GM12878 (cell line): Measurements from ENCODE around the gene ZNF618. TPM values are rescaled to one million over a fixed set of nuclear protein-coding genes. Genes with fewer than 3 reads are reported as not detected.

Source experiments
- ATAC-seq: fragments of 200-7000 bp; cut with Tn5 transposase; 3 replicates; pipeline ENCODE4 v1.9.1; 2020; ENCODE audit warnings: mild to moderate bottlenecking, moderate library complexity
- BruUV-seq: library from RNA; stranded (reverse); fragments of 400-500 nt; replicated peaks from 2 replicates; lab custom pipeline; 2021; lab: Mats Ljungman, UMichigan
- CTCF ChIA-PET: fragments of 300-600 bp; sonication (Branson Sonifier 250); formaldehyde crosslinking; extraction: SDS; loops from one replicate; lab custom pipeline; 2021; ENCODE audit warnings: inconsistent platforms; lab: Yijun Ruan, JAX
- POLR2A ChIA-PET: fragments of 350-600 bp; formaldehyde crosslinking; extraction: SDS; loops from one replicate; lab custom pipeline; 2021; ENCODE audit warnings: inconsistent platforms; lab: Charles Lee
- RAD21 ChIA-PET: fragments of 300-600 bp; sonication (Branson Sonifier 250); formaldehyde crosslinking; loops from one replicate; lab custom pipeline; 2023; ENCODE audit warnings: antibody characterized with exemption; ENCODE audit not compliant: unreplicated experiment; lab: Charles Lee
- SMC1A ChIA-PET: fragments of 300-600 bp; sonication (Branson Sonifier 250); formaldehyde crosslinking; loops from one replicate; lab custom pipeline; 2023; ENCODE audit not compliant: unreplicated experiment, uncharacterized antibody; lab: Charles Lee
- DNase-seq: peaks from one replicate; pipeline ENCODE4 v3.0.0-alpha.2; 2011; ENCODE audit warnings: low read depth, low spot score
- FAIRE-seq: peaks from 3 replicates; lab custom pipeline; 2011; peaks lifted over from hg19 to GRCh38; lab: Jason Lieb, UNC
- H2AFZ ChIP-seq: 2 replicates; pipeline ENCODE4 v1.6.0; 2011; ENCODE audit warnings: low read depth, low read length, control low read depth; ENCODE audit not compliant: control insufficient read depth
- H3K27ac ChIP-seq: 2 replicates; pipeline ENCODE4 v1.5.1; 2011; ENCODE audit warnings: control low read depth; ENCODE audit not compliant: control insufficient read depth, insufficient read depth
- H3K27me3 ChIP-seq, 2 experiments: replicated peaks in 1 of 2; 2 replicates each; pipeline versions ENCODE4 v1.6.0 to v1.6.1; 2011; ENCODE audit warnings: low read length in 1 of 2; ENCODE audit not compliant: control insufficient read depth in 2 of 2, insufficient read depth in 2 of 2
- H3K36me3 ChIP-seq, 2 experiments: 2 replicates each; pipeline ENCODE4 v1.5.1; 2011; ENCODE audit warnings: low read length in 1 of 2; ENCODE audit not compliant: control insufficient read depth in 2 of 2, insufficient read depth in 2 of 2
- H3K4me1 ChIP-seq: 2 replicates; pipeline ENCODE4 v1.6.1; 2011; ENCODE audit warnings: mild to moderate bottlenecking, low read length, moderate library complexity, mixed read lengths; ENCODE audit not compliant: control insufficient read depth, insufficient read depth
- H3K4me2 ChIP-seq: 2 replicates; pipeline ENCODE4 v1.6.0; 2011; ENCODE audit warnings: control low read depth; ENCODE audit not compliant: control insufficient read depth, insufficient read depth
- H3K4me3 ChIP-seq: fragments of 200-600 bp; sonication (generic); 2 replicates; pipeline ENCODE4 v1.5.1; 2016
- H3K79me2 ChIP-seq: 2 replicates; pipeline ENCODE4 v1.6.0; 2011; ENCODE audit warnings: low read length; ENCODE audit not compliant: control insufficient read depth, insufficient read depth
- H3K9ac ChIP-seq: 2 replicates; pipeline ENCODE4 v1.8.0; 2011; ENCODE audit warnings: low read length, control low read depth, mixed read lengths; ENCODE audit not compliant: control insufficient read depth, insufficient read depth
- H3K9me3 ChIP-seq: replicated peaks from 3 replicates; pipeline ENCODE4 v1.5.1; 2011; ENCODE audit warnings: mild to moderate bottlenecking, low read length; ENCODE audit not compliant: control insufficient read depth, insufficient read depth
- H4K20me1 ChIP-seq: 2 replicates; pipeline ENCODE4 v1.6.0; 2011; ENCODE audit not compliant: control insufficient read depth, insufficient read depth
- BMI1 ChIP-seq: fragments of 450-650 bp; IDR thresholded peaks from 2 replicates; pipeline ENCODE4 v1.6.1; 2016; ENCODE audit warnings: mild to moderate bottlenecking, moderate library complexity, borderline replicate concordance
- FOXM1 ChIP-seq: IDR thresholded peaks from 2 replicates; pipeline ENCODE4 v1.6.1; 2012; ENCODE audit warnings: low read depth, mild to moderate bottlenecking, inconsistent platforms, low read length, moderate library complexity
- GABPA ChIP-seq: IDR thresholded peaks from 2 replicates; pipeline ENCODE4 v1.6.1; 2014; ENCODE audit warnings: antibody characterized with exemption, low read depth, mild to moderate bottlenecking, inconsistent platforms
- KDM1A ChIP-seq: fragments of 200-600 bp; sonication (generic); IDR thresholded peaks from 2 replicates; pipeline ENCODE4 v1.6.1; 2016; ENCODE audit warnings: borderline replicate concordance
- MXI1 ChIP-seq: fragments of 150-350 bp; IDR thresholded peaks from 2 replicates; pipeline ENCODE4 v1.6.1; 2011; ENCODE audit warnings: low read depth, mild to moderate bottlenecking, inconsistent platforms, low read length, improper control_type of control experiment
- RELA ChIP-seq: fragments of 450-650 bp; IDR thresholded peaks from 2 replicates; pipeline ENCODE4 v1.8.0; 2014; ENCODE audit warnings: borderline replicate concordance; ENCODE audit not compliant: partially characterized antibody
- SUZ12 ChIP-seq: fragments of 200-600 bp; sonication (generic); IDR thresholded peaks from one replicate; pipeline ENCODE4 v1.6.1; 2018; ENCODE audit warnings: antibody characterized with exemption, mild to moderate bottlenecking; ENCODE audit not compliant: unreplicated experiment
- TBL1XR1 ChIP-seq: IDR thresholded peaks from 2 replicates; pipeline ENCODE4 v1.6.1; 2012; ENCODE audit warnings: low read depth, low read length, improper control_type of control experiment
- ZBTB11 ChIP-seq: fragments of 450-650 bp; formaldehyde crosslinking; IDR thresholded peaks from 2 replicates; pipeline ENCODE4 v1.5.0; 2022; ENCODE audit warnings: mild to moderate bottlenecking, missing genetic modification characterization
- ZNF592 ChIP-seq: fragments of 450-650 bp; IDR thresholded peaks from 2 replicates; pipeline ENCODE4 v1.6.1; 2017; ENCODE audit warnings: mild to moderate bottlenecking, moderate library complexity
- ZNF687 ChIP-seq: fragments of 450-650 bp; IDR thresholded peaks from 2 replicates; pipeline ENCODE4 v1.6.1; 2017; ENCODE audit warnings: mild to moderate bottlenecking, moderate library complexity
- in situ Hi-C: fragments of 300-500 bp; cut with MboI; formaldehyde crosslinking; loops from 9 replicates; pipeline ENCODE4 v1.14.3; 2018; ENCODE audit warnings: mixed read lengths
- intact Hi-C: fragments of 100-400 bp; cut with micrococcal nuclease; formaldehyde crosslinking; loops from one replicate; pipeline ENCODE4 v1.14.2; 2022; ENCODE audit not compliant: unreplicated experiment
- polyA plus RNA-seq, 11 experiments: library from polyadenylated mRNA; depleted of rRNA in 4 of 11; unstranded in 6 of 11; stranded (reverse) in 5 of 11; fragments of >200 nt; fragmentation: Nextera tagmentation in 4 of 11; fragmentation: Illumina TruSeq in 1 of 11; extraction: Ambion mirVana in 4 of 11; extraction: Trizol in 1 of 11; gene quantifications; 1 replicate in 1 of 11; 2 replicates in 10 of 11; pipeline versions ENCODE4 v1.2.1 to v1.2.3, GENCODE V29; 2011 to 2016; ENCODE audit warnings: inconsistent platforms in 2 of 11, missing spikeins in 2 of 11, low read depth in 1 of 11
- total RNA-seq, 4 experiments: library from RNA; depleted of rRNA in 3 of 4; stranded (reverse); fragments of >200 nt in 3 of 4; fragmentation: Illumina TruSeq in 1 of 4; extraction: Trizol in 1 of 4; gene quantifications; 2 replicates each; pipeline versions ENCODE4 v1.2.1 to v1.2.3, GENCODE V29; 2013 to 2021

ZNF618 gene
- total and polyA plus RNA-seq, 10 of the 15 experiments (the other 5 are each of a cell fraction or from before 2014, with no cell fraction given): 0.01 to 0.24 (median 0.06) TPM; not detected in 2

GRCh38 chr9:113932906-113933584 is 56.9 kb downstream of the ZNF618 start (continued):
- TF ChIP-seq ZNF592: no peak
- TF ChIP-seq BMI1: no peak
- TF ChIP-seq MXI1: no peak
- TF ChIP-seq SUZ12: no peak
- TF ChIP-seq TBL1XR1: no peak
- TF ChIP-seq GABPA: no peak

GRCh38 chr9:113933671-113934070 is 57.6 kb downstream of the ZNF618 start:
- H3K79me2 ChIP-seq: no peaks in the 10 kb centered on the region
- FAIRE-seq (no peak), ATAC-seq (no peak), DNase-seq (no peak)
- no peaks in the 10 kb centered on the region for H3K4me1 ChIP-seq
- intact Hi-C loops: no loop called here
- H3K27me3 ChIP-seq: no peaks in the 10 kb centered on the region
- RAD21 ChIA-PET: no interaction called here
- in situ Hi-C loops: no loop called here
- H4K20me1 ChIP-seq: no peaks in the 10 kb centered on the region
- H3K27ac ChIP-seq: no peak overlapping the region
- SMC1A ChIA-PET: no interaction called here
- TF ChIP-seq BMI1 (no peak), ZBTB11 (no peak), KDM1A (no peak), RELA (no peak), FOXM1 (no peak), ZNF687 (no peak)
- TF ChIP-seq, all 136 proteins: peak for 0
- no peak overlapping the region for H2AFZ ChIP-seq
- no TSS peak for BruUV-seq
- ChIA-PET POLR2A (no interaction called here), CTCF (no interaction called here)
- no peak overlapping the region for H3K4me3 ChIP-seq
- no peaks in the 10 kb centered on the region for H3K36me3 ChIP-seq
- H3K4me2 ChIP-seq: no peak overlapping the region
- no peak overlapping the region for H3K9ac ChIP-seq
- H3K9me3 ChIP-seq: no peaks in the 10 kb centered on the region
